Lower leg skin (tissue), 4 donors: ENCODE results near the gene PTPN1. TPM values are rescaled to one million over a fixed set of nuclear protein-coding genes. Genes with fewer than 3 reads are reported as not detected.

Experiments used
- DNase-seq, 2 donors: peaks; one replicate each; pipeline ENCODE4 v3.0.0-alpha.2; 2019; ENCODE audit warnings: low spot score in 2 of 2
- H3K4me3 ChIP-seq: fragments of 200-600 bp; sonication (generic); 2 replicates; pipeline ENCODE4 v1.5.1; 2017; ENCODE audit warnings: mild to moderate bottlenecking, low read depth; ENCODE audit not compliant: poor library complexity, severe bottlenecking
- CTCF ChIP-seq, 3 donors: fragments of 450-650 bp; IDR thresholded peaks; one replicate each; pipeline ENCODE4 v1.5.1; 2016; ENCODE audit warnings: antibody characterized with exemption in 3 of 3, mild to moderate bottlenecking in 3 of 3, moderate library complexity in 2 of 3
- POLR2A ChIP-seq, 2 donors: fragments of 450-650 bp; IDR thresholded peaks; one replicate each; pipeline ENCODE4 v1.6.1; 2016 to 2017; ENCODE audit warnings: antibody characterized with exemption in 2 of 2, mild to moderate bottlenecking in 1 of 2, moderate library complexity in 1 of 2
- WGBS, 2 donors: methylation state at CpG; one replicate each; pipeline ENCODE4 v1.1.5; 2018; 5-methylcytosine and 5-hydroxymethylcytosine counted together
- intact Hi-C: fragments of 100-400 bp; cut with DNase I; formaldehyde crosslinking; loops from one replicate; pipeline ENCODE4 v1.15.0; 2023; ENCODE audit warnings: low total_unique reads
- total RNA-seq, 4 donors: library from RNA; depleted of rRNA; stranded (reverse); fragments of >200 nt; gene quantifications; one replicate each; pipeline ENCODE4 v1.1.0, GENCODE V29; 2016

Gene PTPN1
- total RNA-seq, 4 donors from 2014 or later, result 19.1 to 29.8 (median 23.3) TPM

GRCh38 chr20:50601511-50602431 is 91.6 kb downstream of the PTPN1 start:
- 85 to 87% methylated on average over 31 to 33 of the region's 33 CpGs for WGBS, 2 donors
- H3K4me3 ChIP-seq, result no peak overlapping the region
- intact Hi-C loops, result no loop called here
- no peak for DNase-seq
- TF ChIP-seq CTCF (IDR thresholded peaks at IDR 0.05), result no peak
- TF ChIP-seq POLR2A (IDR thresholded peaks at IDR 0.05), result no peak

DNA sequence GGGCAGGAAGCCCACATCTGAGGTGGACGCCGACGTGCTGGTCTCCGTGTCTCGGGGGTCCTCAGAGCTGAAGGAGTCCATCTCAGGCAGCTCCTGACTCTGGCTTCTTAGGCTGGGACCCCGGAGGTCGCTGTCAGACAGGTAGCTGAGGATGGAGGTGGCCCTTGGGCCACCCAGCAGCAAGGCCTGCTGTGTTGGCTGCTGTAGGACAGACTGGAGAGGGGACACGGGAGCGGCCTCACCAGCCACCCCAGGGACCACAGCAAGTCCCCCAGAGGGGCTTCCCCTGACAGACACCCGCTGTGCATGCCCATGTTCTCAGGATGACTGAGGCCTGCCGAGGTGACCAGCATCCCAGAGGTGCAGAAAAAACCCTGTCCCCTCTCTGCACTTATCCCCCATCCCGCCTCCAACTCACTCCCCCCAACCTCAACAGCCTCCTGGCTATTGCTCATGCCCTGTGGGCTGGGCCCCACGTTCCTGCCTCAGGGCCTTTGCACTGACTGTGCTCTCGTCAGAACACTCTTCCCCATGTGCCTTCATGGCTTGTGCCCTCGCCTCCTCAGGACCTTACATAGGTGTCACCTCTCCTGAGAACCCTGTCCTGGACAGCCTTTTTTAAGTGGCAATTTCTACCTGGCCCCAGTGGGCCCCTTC is 92.4 kb downstream of the PTPN1 start:
- WGBS, 2 donors, result 90 to 94% methylated on average over 11 to 15 of the region's 15 CpGs
- TF ChIP-seq CTCF (IDR thresholded peaks at IDR 0.05) (no peak), POLR2A (IDR thresholded peaks at IDR 0.05) (no peak)
- DNase-seq, result no peak
- intact Hi-C loops, result no loop called here
- H3K4me3 ChIP-seq, result no peak overlapping the region

- no peak for DNase-seq
- 92 to 93% methylated on average over 7 to 11 of the region's 12 CpGs for WGBS, 2 donors
- intact Hi-C loops, result no loop called here
- no peak for TF ChIP-seq POLR2A (IDR thresholded peaks at IDR 0.05)
- TF ChIP-seq CTCF (IDR thresholded peaks at IDR 0.05), result no peak
- H3K4me3 ChIP-seq, result no peak overlapping the region
These were observed 94.3 kb downstream of the PTPN1 start for GRCh38 chr20:50604451-50604850.

DNA sequence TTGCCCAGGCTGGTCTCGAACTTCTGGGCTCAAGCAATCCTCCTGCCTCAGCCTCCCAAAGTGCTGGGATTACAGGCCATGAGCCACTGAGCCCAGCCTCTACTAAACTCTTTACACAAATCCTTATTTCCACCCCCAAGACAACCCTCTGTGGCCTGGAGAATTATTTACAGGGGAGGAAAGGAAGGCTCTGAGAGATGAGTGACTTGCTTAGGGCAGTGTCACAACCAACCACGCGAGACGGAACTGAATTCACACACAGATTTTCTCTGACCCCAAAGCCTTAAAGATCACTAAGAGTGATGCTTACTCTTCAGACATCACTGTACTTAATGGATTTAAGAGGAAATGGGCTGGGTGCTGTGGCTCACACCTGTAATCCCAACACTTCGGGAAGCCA is 95.0 kb downstream of the PTPN1 start:
- DNase-seq, result no peak
- 90 to 92% methylated on average over 5 of the region's 5 CpGs for WGBS, 2 donors
- TF ChIP-seq POLR2A (IDR thresholded peaks at IDR 0.05) (no peak), CTCF (IDR thresholded peaks at IDR 0.05) (no peak)
- H3K4me3 ChIP-seq, result no peak overlapping the region
- intact Hi-C loops, result no loop called here

DNA sequence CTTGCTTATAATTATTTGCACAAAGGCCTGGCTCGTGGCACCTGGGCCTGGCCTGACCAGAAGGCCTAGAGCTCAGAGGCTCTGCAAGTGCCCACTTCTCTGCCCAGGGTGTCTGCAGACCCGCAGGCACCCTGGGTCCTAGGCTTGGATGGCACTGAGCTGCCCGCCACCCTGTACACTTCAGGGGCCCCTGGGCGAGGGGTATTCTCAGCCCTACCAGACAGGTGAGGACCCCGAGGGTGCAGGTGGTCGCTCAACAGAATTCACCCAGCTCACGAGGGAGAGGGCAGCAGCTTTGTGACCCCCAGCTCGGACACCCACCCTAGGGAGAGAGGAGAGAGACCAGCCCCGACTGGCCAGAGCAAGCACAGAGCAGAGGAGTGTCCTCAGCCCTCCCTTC is 97.3 kb downstream of the PTPN1 start:
- no peak overlapping the region for H3K4me3 ChIP-seq
- TF ChIP-seq POLR2A (IDR thresholded peaks at IDR 0.05), result no peak
- TF ChIP-seq CTCF (IDR thresholded peaks at IDR 0.05), result no peak
- DNase-seq, result no peak
- 91 to 94% methylated on average over 7 to 9 of the region's 9 CpGs for WGBS, 2 donors
- intact Hi-C loops, result no loop called here
